ENCODE results near the gene SOAT2.
"Not testable (repeated sequence)": the region's sequence is repeated elsewhere in the genome, so short reads cannot be mapped to it uniquely, and the experiment has no call there.

Gene SOAT2

DNA sequence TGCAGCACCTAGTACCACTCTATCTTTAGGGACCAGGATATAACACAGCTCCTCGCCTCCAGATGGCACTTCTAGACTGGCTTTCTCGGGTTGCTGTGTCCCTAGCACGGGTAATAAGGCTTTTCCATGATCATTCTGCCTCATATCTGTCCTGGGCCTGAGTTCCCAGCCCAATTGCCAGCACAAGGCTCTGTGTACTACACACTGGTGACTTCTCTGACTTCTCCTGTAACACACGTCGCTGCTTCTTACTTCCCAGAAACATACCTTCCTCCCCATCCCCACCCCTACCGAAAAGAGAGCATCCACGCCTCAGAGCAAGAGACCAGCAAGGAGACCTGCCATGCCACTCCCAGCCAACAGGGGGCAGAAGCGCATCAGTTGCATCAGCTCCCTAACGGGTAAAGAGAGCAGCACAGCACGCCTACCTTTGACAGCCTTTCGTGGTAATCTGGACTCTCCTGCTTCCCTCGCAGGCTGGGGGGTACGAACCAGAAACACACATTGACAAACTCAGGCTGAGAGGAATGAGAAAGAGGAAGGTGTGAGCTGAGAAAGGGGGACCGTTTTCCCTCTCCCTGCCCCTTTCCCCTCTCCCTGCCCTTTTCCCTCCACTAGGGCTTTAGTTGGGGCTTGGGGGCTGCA, 56.0 kb downstream of the SOAT2 start:
- peak; percentile 63 for DNase-seq

DNA sequence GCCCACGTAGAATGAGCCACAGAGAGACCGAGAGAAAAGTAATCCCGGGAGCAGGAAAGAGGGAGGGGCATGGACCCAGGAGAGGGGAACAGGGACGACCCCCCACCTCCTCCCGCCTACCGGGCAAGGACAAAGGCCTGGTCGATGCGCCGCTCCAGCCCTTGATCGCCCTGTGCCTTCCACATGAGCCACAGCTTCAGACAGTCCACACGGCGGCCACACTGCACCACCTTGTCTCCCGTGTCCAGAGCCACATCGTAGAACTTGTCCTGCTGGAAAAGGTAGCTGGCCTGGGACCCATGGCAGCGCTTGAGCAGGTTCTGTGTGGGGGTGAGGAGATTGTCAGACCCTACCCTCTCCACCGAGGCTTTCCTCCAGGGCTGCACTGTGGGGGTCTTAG, 56.7 kb downstream of the SOAT2 start:
- no peak for DNase-seq

DNA sequence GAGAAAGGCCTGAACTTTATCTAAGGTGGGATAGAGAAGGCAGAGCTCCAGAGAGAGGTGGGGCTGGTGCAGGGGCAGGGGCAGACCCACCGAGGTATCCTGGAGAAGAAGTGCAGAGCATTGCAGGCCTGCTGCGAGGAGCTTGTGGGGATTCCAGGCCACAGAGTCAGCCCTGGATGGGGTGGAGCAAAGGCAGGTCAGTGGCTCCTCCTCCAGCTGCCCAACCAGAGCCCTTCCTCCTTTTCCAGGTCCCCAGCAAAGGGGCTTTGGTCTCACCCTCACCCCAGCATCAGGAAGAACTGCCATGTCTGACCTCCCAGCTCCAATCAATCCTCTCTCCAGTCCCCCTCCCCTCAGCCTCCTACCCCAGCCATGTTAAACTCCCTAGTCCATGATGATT, 57.4 kb downstream of the SOAT2 start:
- no peak for DNase-seq

DNA sequence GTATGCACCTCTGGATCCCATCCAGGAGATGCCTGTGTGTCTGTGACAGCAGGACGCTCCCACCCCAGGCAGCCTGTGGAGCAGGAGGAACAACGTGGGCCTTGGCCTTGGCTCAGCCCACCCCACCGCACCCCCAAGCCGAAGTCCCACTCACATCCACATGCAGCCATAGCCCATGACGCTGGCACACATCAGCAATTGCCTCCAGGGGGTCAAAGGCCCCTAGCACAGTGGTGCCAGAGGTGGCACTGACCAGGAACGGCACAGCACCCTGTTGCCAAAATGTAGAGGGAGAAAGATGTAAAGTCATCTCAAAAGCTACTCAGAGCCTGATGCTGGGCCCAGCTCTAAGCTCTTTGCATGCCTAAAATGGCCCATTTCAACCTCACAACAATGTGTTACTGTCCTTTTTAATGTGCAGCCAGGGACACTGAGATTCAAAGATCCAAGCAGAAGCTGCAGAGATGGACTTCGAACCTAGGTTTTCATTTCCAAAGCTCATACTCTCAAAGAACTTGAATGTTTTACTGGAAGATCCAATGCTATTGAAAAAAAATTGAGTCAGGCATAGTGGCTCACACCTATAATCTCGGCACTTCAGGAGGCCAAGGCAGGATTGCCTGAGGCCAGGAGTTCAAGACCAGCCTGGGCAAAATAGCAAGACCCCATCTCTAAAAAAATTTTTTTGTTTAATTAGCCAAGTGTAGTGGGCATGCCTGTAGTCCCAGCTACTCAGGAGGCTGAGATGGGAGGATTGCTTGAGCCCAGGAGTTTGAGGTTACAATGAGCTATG, 58.0 kb downstream of the SOAT2 start:
- DNase-seq = no peak

DNA sequence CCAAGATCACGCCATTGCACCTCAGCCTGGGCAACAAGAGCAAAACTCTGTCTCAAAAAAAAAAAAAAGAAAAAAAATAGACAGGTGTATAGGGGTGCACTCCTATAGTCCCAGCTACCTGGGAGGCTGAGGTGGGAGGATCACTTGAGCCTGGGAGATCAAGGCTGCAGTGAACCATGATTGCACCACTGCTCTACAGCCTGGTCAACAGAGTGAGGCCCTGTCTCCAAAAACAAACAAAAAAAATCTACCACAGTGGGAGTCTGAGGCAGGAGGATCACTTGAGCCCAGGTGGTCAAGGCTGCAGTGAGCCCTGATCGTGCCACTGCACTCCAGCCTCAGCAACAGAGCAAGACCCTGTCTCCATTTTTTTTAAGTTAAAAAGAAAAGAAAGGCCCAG, 59.7 kb downstream of the SOAT2 start:
- not testable (repeated sequence) for DNase-seq

DNA sequence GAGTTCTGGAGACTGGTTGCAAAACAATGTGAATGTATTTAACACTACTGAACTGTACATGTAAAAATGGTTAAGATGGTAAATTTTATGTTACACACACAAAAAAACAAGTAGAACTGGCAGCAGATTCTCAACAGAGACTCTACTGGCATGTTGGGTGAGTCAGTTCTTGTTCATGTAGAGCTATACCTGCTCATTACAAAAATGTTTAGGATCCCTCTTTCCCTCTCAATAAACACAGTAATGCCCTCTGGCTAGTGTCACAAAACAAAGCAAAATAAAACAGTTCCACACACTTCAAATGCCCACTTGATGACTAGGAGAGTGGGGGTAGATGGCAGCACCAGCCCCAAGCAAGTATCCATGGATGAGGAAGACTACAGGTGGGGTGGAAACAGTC, 63.6 kb downstream of the SOAT2 start:
- no peak for DNase-seq

DNA sequence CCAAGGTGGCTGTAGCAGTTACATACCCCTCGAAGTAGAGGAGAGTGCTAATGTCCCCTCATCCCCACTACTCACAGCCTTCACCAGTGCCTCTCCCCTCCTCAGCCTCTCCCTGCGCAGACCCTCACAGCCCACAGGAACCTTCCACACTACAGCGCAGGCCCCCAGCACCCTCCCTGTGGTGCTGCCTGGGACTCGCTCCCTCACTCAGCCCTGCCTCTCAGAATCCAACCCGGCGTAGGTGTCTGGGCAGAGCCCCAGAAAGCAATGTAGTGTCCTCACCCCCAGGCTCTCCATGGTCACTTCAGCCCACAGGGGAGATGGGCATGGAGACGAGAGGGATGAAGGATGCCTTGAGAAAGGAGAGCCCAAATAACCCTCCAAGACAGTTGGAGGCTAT, 66.4 kb downstream of the SOAT2 start:
- DNase-seq = no peak

DNA sequence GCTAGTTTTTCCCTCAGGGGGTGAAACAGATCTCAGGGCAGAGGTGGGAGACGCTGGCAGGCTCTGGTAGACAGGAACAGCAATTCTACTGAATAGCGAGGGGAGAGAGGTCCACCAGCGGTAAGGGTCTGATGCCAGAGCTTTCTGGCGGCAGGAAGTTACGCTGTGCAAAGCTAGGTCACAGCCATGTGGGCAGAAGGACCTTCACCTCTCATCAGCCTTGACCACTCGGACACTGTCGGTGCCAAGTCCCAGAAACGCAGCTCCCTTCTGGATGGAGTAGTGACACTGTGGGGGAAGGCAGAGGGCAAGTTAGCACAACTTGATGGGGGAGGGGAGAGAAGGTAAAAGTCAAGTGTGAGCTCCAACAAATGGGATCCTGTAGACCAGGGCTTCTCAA, 66.9 kb downstream of the SOAT2 start:
- DNase-seq = no peak

DNA sequence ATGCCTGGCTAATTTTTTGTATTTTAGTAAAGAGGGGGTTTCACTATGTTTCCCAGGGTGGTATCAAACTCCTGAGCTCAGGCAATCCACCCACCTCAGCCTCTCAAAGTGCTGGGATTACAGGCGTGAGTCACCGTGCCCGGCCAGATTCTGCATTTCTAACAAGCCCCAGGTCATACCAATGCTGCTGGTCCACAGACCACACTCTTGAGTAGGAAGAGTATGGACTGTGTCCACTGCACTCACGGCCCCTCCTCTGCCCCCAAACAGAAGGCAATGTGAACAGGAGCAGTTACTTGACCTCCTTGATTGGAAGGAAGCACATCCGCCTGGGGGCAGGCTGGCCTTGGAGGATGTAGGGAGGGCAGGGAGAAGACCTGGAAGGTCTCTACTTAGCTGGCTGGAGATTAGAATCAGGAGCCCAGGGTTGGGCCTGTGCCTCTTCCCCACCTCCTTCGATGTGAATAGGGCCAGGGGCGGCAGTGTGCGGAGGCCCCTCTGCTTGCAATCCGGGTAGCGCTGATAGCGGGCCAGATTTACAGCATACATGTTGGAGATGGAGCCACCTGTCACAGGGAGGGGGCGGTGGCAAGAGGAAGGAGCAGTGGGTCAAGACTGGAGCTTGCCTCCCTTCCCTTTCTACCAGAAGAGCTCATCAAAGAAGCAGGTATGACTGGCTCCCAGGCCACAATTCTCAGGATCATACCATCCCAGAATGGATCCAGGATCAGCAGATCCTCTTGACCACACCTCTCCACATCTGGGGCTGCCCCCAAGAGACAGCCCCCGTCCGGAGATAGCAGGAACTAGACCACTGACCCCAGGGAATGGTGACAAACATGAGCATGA, 67.8 kb downstream of the SOAT2 start:
- DNase-seq = no peak

DNA sequence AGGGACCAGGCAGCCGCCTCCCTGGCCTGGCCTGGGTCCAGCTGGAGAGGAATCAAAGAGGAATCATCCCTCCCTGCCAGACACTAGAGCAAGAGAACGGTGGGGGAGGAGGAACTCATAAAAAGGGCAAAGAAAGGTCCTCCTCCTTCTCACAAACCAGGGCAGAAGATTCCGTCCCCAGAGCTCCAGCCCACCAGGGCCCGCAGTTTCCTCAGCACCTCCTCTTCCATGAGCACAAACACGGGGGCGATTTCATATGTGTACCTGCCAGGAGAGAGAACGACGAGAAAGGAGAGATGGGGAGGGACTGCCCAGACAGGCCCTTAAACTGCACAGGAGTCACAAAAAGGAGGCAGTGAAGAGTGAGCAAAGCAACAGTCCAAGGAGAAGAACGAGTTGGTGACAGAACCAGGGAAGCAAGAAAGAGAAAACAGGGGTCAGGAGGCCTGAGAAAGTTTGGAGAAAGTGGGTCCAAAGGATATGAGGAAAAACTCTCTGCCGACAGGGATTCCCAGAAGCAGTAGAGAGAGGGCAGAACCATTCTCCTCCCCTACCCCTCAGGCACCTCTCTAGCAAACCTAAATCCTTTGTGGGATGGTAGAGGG, 68.5 kb downstream of the SOAT2 start:
- peak; percentile 55 for DNase-seq

DNA sequence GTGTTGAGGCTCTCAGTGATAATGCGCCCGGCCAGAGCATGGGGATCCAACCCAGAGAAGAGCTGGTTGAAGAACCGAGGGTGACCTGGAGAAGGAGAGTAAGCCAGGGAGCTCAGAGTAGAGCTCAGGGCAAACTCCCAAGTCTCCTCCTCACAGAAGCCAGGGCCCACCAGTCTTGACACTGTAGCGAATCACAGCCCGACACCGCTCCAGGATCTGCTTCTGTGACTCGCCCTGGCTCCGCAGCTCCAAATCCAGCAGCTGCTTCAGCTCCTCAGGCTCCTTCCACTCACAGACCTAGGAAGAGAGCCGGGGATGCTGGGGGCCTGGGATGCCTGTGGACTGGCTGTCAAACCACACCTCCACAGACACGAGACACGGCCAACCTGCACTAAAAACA, 69.1 kb downstream of the SOAT2 start:
- DNase-seq = no peak

DNA sequence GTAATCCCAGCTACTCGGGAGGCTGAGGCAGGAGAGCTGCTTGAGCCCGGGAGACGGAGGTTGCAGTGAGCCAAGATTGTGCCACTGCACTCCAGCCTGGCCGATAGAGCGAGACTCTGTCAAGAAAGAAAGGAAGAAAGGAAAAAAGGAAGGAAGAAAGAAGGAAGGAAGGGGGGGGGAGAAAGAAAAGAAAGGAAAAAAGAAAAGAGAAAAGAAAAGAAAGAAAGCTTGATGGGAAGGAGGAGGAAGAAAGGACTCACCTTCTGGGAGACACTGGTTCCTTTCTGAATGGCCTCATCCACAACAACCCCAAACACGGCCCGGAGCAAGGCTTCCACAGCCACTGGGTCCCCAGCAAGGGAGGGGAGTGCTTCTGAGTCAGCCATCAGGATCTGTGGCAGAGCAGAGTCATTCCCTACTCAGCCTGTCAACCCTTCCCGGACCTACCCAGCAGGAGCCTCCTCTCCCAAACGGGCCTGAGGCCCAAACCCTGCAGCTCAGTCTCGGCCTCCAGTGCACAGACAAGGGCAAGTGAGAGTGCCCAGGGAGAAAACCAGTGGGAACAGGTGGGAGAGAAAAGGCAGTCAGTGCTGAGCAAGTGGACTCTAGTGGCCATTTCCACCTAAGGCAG, 69.9 kb downstream of the SOAT2 start:
- no peak for DNase-seq
